ENCODE measurements around the gene MED12L.

MED12L gene

GRCh38 chr3:151303751-151304150 is 218.3 kb downstream of the MED12L start:
- no peak for DNase-seq

GRCh38 chr3:151305060-151305774 is 219.8 kb downstream of the MED12L start:
- DNase-seq = no peak

GRCh38 chr3:151305775-151306151 is 220.3 kb downstream of the MED12L start:
- DNase-seq = no peak

GRCh38 chr3:151306168-151306810 is 220.8 kb downstream of the MED12L start:
- no peak for DNase-seq

- DNase-seq = no peak
Measured at GRCh38 chr3:151307131-151307530, 221.7 kb downstream of the MED12L start.

- DNase-seq = no peak
Measured at GRCh38 chr3:151307583-151308488, 222.4 kb downstream of the MED12L start.

- DNase-seq = no peak
Measured at GRCh38 chr3:151309566-151309965, 224.1 kb downstream of the MED12L start.

GRCh38 chr3:151312972-151313371 is 227.5 kb downstream of the MED12L start:
- no peak for DNase-seq

GRCh38 chr3:151314137-151314536 is 228.7 kb downstream of the MED12L start:
- no peak for DNase-seq

GRCh38 chr3:151314593-151314992 is 229.1 kb downstream of the MED12L start:
- DNase-seq = no peak

GRCh38 chr3:151315136-151315535 is 229.7 kb downstream of the MED12L start:
- no peak for DNase-seq

- DNase-seq = no peak
Measured at GRCh38 chr3:151315846-151316245, 230.4 kb downstream of the MED12L start.

GRCh38 chr3:151316267-151316991 is 231.0 kb downstream of the MED12L start, which contains the start of gene GPR87:
GPR87 (minus strand) TSS chr3:151316820; CDS start chr3:151300100, 16,720 bp downstream.
- no peak for DNase-seq

- no peak for DNase-seq
Measured at GRCh38 chr3:151318313-151318712, 232.8 kb downstream of the MED12L start.

- no peak for DNase-seq
Measured at GRCh38 chr3:151318991-151319390, 233.5 kb downstream of the MED12L start.

GRCh38 chr3:151319628-151320027 is 234.2 kb downstream of the MED12L start:
- no peak for DNase-seq

GRCh38 chr3:151320131-151320530 is 234.7 kb downstream of the MED12L start:
- no peak for DNase-seq

- no peak for DNase-seq
Measured at GRCh38 chr3:151321526-151321925, 236.1 kb downstream of the MED12L start.

- no peak for DNase-seq
Measured at GRCh38 chr3:151322511-151322910, 237.0 kb downstream of the MED12L start.

- no peak for DNase-seq
Measured at GRCh38 chr3:151327571-151328198, 242.2 kb downstream of the MED12L start.

- DNase-seq = no peak
Measured at GRCh38 chr3:151328298-151328995, 243.0 kb downstream of the MED12L start.

GRCh38 chr3:151329363-151329762 is 243.9 kb downstream of the MED12L start, which contains the start of gene P2RY13:
P2RY13 (minus strand) TSS chr3:151329549; CDS start chr3:151329528, 21 bp downstream.
- DNase-seq = no peak
